Measurements from ENCODE around the gene NOS1. TPM values are rescaled to one million over a fixed set of nuclear protein-coding genes. Genes with fewer than 3 reads are reported as not detected.

Gene NOS1
- total RNA-seq, 1 donor from 2014 or later: not detected

- H3K4me1 Mint-ChIP-seq (ENCODE audit: low read depth): peaks cover 5% of the 10 kb centered on the region
- DNase-seq (ENCODE audit: low spot score): no peak
- H3K27ac Mint-ChIP-seq (ENCODE audit: unreplicated experiment): no peak overlapping the region
- H3K4me3 Mint-ChIP-seq (ENCODE audit: unreplicated experiment): no peak overlapping the region
- no peak for TF ChIP-seq CTCF (IDR thresholded peaks at IDR 0.05)
- no peaks in the 10 kb centered on the region for H3K27me3 Mint-ChIP-seq (ENCODE audit: low read depth)
- peaks cover 38% of the 10 kb centered on the region for H3K36me3 Mint-ChIP-seq (ENCODE audit: low read depth)
- no peaks in the 10 kb centered on the region for H3K9me3 Mint-ChIP-seq (ENCODE audit: low read depth)
Observed at GRCh38 chr12:117158911-117159553, 202.4 kb downstream of the NOS1 start.

Other genes starting within 250 kb of the NOS1 start
- 28.5 to 39.2 TPM (median 29.3 TPM) in 3 replicates for gene FBXO21, start 171.2 kb downstream of the NOS1 start, total RNA-seq